H54 (cell line): ENCODE measurements around the gene TP53AIP1.

Source experiments
- DNase-seq: peaks from one replicate; pipeline ENCODE4 v3.0.0; 2011; ENCODE audit warnings: low spot score, mixed read lengths; ENCODE audit not compliant: insufficient read length
- FAIRE-seq: peaks from 3 replicates; lab custom pipeline; 2011; peaks lifted over from hg19 to GRCh38; lab: Jason Lieb, UNC
- POLR2A ChIP-seq: IDR thresholded peaks from 2 replicates; pipeline ENCODE4 v1.6.1; 2011; ENCODE audit warnings: low read depth, mild to moderate bottlenecking, low read length

Gene TP53AIP1

DNA sequence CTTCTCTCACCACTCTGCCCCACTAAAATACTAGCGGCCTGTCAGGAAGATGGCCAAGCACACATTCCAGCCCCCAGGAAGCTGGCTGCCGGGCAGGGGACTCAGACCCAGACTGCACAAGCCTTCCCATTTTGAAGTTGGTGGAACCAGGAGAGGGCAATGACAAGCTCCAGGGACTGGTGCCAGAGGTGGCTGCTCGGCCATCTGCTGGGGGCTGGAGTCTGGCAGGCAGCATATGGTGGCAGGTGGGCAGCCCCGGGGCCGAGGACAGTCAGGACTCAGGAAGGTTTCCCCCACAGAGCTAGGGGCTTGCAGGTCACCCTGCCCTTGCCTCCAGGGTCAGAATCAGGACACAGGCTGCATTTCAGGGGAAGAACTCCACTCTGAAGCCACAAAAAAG is 28.9 kb downstream of the TP53AIP1 start:
- no peak for FAIRE-seq
- TF ChIP-seq POLR2A, result no peak
- DNase-seq, result no peak

DNA sequence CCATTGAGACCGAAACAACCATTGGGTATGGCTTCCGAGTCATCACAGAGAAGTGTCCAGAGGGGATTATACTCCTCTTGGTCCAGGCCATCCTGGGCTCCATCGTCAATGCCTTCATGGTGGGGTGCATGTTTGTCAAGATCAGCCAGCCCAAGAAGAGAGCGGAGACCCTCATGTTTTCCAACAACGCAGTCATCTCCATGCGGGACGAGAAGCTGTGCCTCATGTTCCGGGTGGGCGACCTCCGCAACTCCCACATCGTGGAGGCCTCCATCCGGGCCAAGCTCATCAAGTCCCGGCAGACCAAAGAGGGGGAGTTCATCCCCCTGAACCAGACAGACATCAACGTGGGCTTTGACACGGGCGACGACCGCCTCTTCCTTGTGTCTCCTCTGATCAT is 31.0 kb downstream of the TP53AIP1 start:
- FAIRE-seq (no peak), DNase-seq (no peak)
- no peak for TF ChIP-seq POLR2A

DNA sequence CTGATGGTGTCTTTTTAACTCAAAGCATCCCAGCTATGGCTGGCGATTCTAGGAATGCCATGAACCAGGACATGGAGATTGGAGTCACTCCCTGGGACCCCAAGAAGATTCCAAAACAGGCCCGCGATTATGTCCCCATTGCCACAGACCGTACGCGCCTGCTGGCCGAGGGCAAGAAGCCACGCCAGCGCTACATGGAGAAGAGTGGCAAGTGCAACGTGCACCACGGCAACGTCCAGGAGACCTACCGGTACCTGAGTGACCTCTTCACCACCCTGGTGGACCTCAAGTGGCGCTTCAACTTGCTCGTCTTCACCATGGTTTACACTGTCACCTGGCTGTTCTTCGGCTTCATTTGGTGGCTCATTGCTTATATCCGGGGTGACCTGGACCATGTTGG is 31.4 kb downstream of the TP53AIP1 start:
- TF ChIP-seq POLR2A, result no peak
- no peak for DNase-seq
- FAIRE-seq, result no peak

DNA sequence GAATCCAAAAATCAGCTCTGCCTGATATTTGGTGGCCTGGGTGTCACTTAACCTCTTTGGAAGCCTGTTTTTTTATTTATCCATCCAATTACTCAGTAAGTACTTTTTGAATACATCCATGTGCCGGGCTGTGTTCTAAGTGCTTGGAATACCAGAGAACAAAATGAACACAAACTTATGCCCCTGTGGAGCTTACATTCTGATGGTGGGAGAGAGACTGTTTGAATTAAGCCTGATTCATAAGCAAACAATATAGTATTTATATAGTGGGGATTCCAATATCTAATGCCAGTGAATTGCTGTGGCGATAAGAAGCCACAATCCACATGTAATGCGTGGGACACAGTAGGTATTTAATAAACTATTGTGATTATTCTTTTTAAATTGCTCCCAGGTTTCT is 32.1 kb downstream of the TP53AIP1 start:
- no peak for TF ChIP-seq POLR2A
- FAIRE-seq (no peak), DNase-seq (no peak)

DNA sequence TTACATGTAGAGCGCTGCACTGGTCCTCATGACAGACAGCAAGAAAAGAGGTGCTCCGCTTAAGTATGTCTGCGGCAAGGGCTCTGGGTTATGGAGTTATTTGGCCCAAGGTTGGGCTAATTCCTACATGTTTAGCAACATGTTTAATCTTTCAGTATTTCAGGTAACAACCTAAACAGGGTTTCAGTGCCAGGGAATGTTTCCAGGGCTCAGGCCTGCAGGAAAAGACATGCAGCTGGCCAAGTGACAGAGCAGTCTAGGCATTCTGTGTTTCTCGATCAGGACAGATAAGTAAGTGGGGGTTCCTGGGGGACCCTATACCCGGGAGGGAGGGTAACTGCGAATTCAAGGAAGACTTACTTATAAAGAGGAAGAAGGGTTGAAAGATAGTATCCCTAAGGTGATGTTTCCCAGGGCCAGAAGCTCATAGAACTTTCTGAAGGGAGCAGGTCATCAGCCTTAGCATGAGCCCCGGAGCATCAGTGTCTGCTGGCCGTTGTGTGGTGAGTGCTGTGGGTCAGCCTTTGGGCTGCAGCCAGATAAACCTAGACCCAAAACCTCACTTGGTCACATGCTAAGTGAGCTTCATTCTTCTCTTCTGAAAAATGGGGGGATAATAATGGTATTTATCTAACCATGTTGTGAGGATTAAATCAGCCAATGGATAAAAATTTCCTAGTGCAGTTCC is 33.1 kb downstream of the TP53AIP1 start:
- FAIRE-seq (no peak), DNase-seq (no peak)
- TF ChIP-seq POLR2A, result no peak

DNA sequence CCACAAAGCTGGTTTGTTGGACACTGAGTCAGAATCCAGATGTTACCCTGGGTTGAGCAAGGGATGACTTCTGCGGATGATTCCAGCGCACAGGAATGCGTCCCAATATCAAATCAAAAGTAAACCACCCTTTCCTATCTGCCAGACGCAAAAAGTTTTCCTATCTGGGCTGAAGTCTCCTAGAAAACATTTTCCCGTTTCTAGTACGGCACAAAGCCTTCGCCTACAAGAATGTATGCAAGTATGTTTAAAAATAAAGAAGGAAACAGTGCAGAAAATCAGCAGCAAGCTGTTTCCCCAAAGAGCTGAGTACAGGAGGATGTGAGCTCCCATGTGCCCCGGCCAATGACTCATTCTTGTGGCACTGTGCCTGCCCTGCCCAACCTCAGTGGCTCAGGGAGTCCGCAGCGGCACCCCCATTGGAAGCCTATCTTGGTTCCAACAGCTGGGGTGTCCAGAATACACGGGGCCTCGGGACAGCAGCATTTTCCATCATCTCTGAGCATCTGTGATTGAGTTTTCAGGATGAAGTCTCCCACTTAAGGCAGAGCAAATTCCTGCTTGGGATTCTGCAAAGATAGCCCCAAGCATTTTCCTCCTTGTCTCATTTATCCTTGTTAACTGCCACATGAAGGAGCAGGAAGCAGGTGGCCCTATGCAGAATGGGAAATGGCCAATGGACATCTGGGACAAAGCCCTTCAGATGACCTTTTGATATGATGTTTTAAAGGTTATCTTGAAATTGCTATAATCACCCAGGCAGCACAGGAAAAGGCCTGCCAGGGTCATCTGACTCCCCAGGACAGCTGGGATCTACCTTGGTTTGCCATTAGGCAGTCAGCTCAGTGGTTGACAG is 34.1 kb downstream of the TP53AIP1 start:
- FAIRE-seq (no peak), DNase-seq (peak; percentile 50)
- TF ChIP-seq POLR2A, result no peak

DNA sequence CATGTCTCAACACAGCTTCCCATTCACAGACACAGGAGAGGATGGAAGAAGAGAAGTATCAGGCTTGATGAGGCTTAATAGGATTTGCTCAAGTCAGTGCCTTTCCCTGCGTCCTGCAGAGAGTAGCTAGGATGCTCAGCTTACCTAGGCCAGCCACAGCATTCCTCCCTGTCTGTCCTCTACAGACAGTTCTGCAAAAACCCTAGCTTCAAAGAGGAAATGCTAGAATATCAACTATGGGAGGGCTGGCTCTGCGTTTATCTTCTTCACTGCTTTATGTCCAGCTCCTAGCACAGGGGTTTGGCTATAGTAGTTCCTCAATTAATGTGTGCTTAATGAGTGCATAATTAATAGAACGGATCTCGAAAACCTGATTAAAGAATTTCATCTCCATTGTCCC is 35.1 kb downstream of the TP53AIP1 start:
- TF ChIP-seq POLR2A, result no peak
- no peak for DNase-seq
- no peak for FAIRE-seq

DNA sequence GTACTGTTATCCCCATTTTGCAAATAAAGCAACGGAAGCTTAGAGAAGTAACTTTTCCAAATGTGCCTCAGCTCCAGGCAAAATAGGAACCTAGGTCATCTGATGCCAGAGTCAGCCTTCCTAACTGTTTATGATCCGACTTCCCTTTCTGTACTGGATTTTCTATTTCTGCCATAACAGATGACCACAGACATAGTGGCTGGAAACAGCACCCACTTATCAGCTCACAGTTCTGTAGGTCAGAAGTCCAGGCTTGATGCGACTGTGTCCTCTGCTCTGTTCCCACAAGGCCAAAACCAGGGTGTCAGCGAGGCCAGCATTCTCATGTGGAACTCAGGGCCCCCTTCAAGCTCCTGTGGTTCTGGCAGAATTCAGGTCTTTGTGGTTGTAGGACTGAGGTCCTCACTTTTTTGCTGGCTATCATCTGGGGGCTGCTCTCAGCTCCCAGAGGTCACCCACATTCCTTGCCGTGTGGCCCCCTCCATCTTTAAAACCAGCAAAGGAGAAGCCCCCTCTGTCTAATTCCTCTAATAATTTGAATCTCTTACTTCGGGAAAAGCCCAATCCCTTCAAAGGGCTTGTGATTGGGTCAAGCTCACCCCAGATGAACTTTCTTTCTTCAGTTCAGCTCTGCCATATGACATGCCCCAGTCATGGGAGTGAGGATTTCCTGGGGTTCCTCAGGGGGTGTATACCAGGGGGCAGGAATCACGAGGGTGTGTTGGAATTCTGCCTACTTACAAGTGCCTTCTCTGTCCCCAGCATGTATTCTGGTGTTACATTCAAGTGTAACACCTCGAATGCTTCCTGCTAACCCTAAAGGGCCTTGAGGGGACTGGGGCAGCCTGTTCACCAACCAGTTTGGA is 36.3 kb downstream of the TP53AIP1 start:
- DNase-seq (no peak), FAIRE-seq (no peak)
- no peak for TF ChIP-seq POLR2A

DNA sequence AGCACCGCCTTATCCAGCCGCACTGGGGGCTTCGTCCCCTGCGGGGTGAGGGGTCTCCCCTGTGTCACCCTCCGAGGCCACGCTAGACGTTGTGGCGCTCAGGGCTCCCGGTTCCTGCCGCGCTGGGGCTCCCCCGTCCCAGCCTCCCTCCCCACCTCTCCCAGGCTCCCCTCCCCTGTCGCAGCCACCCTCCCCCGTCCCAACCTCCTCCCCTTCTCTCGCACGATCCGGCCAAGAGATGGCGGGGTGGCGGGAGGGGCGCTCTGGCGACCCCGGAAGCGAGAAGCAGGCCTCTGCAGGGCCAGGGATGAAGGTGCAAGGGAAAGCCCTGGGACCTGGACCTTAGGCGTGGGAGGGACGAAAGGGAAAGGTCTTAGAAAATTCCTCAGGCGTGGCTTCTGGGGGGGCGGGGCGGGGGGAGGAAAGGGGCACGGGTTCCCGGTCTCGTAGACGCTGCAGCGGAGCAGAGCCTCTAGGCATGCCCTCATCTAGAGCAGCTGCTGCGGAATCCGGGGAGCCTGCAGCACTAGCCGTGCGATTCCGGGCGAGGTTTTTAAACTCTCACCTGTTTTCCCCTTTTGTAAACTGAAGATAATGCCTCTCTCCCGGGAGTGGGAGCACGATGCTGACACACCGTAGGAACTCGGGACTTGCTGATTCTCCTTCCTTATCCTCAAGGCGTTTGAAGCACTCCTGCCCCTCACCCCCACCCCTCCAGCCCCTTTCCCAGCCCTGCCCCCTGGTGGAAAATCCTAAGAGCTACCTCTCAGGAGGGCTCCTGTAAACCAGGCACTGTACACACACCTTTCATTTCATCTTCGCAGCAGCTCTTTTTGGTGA is 37.1 kb downstream of the TP53AIP1 start:
- TF ChIP-seq POLR2A, result no peak
- FAIRE-seq (no peak), DNase-seq (peak; percentile 50)

DNA sequence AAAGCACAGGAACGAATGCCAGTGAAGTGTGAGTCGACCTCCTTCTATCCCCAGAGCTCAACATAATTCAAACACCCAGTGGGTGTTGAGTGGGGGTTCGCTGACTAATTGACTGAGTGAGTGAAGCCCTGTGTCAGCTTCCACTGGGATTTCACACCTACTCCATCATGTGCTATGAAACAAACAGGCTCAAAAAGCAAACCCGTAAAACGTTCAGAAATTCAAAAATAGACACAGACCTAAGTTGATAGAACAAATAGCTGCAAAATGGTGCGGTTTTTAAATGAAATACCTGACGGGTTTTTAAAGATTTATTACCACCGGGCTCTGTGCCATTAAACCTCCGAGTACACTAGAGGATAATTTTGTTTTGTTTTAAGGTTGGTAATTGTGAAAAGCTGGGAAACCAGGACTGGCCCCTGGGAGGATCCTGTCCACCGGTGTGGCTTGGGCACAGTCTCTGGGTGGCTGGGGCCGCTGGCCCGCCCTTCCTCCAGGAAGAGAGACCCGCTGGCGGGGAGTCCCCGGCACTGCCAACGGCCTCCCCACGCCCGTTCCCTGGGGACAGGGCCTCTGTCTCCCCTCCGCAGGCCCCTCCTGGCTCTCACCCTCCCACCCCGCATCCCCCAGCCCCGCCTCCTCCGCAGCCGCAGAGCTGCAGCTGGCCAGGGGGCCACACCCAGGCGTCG is 37.9 kb downstream of the TP53AIP1 start:
- DNase-seq, result peak; percentile 30
- TF ChIP-seq POLR2A, result no peak
- no peak for FAIRE-seq

DNA sequence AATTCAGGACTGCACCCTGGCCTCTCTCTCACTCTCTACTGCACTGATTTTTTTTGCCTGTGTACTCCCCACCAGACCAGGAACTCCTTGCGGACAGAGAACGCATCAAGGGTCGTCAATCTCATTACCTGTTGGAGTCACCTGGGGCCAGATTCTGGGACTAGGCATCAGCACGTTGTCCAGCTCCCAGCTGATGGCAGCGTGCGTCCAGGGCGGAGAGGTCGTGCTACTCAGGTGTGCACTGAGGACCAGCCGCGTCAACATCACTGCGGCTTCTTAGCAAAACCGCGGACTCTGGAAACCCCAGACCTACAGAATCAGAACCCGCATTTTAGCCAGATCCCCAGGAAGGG is 38.4 kb downstream of the TP53AIP1 start:
- no peak for TF ChIP-seq POLR2A
- DNase-seq, result no peak
- no peak for FAIRE-seq

DNA sequence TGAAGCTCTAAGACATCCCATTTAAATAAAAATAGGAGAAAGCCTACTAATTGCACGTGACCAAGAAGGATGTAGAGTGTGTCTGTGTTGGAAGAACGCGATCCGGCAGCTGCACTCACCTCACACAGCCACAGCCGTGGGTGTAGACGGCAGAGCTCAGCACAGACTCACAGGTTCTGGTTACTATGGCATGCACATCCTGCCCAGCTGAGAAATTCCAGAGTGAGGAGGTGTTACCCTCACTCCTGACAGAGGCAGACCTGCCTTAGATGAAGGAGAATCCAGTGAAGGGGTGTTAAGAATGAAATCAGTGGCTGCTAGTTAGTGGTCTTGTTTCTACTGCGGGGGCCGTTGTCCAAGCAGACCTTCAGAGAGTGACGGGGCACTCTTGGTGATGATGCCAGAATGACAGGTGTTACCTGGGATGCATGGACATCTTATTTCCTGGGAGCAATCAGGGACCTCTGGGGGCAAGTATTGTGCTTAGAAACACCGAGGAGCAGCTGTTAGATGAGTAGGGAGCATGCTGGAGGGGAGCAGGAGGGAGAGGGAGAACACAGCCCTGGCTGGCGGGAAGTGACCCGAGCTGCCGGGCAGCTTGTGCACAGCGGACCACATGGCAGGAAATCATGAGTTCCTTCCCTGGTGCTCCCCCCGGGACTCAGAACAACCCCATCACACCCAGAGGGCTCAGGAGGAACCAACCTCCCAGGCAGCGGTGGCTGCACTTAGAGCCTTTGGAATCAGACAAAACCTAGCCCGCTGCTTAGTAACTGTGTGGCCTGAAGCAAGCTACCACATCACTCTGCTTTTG is 39.2 kb downstream of the TP53AIP1 start:
- DNase-seq (peak; percentile 40), FAIRE-seq (no peak)
- no peak for TF ChIP-seq POLR2A
